HG03521 (cell line): ENCODE results near the gene NWD2.

ENCODE experiments used
- ATAC-seq: cut with Tn5 transposase; IDR thresholded peaks from one replicate; pipeline ENCODE4 v1.9.1; 2021; ENCODE audit warnings: mild to moderate bottlenecking, moderate library complexity; ENCODE audit not compliant: unreplicated experiment

The NWD2 gene

GRCh38 chr4:37437163-37437562, 192.6 kb downstream of the NWD2 start:
- no peak for ATAC-seq

- no peak for ATAC-seq
These were observed 194.2 kb downstream of the NWD2 start for GRCh38 chr4:37438564-37439279.

GRCh38 chr4:37439809-37440474, 195.4 kb downstream of the NWD2 start:
- ATAC-seq, result no peak

- no peak for ATAC-seq
These were observed 196.0 kb downstream of the NWD2 start for GRCh38 chr4:37440501-37440900.

GRCh38 chr4:37441231-37442061, 196.9 kb downstream of the NWD2 start:
- no peak for ATAC-seq

GRCh38 chr4:37442062-37442323, 197.4 kb downstream of the NWD2 start:
- ATAC-seq, result no peak

- ATAC-seq, result no peak
These were observed 198.6 kb downstream of the NWD2 start for GRCh38 chr4:37443137-37443536.

- ATAC-seq, result no peak
These were observed 200.5 kb downstream of the NWD2 start for GRCh38 chr4:37445023-37445422.

GRCh38 chr4:37446016-37446415, 201.5 kb downstream of the NWD2 start:
- ATAC-seq, result no peak

- no peak for ATAC-seq
These were observed 203.3 kb downstream of the NWD2 start for GRCh38 chr4:37447886-37448285.

GRCh38 chr4:37450309-37450708, 205.8 kb downstream of the NWD2 start:
- ATAC-seq, result no peak

- ATAC-seq, result no peak
These were observed 206.4 kb downstream of the NWD2 start for GRCh38 chr4:37450911-37451310.

GRCh38 chr4:37451656-37452055, 207.1 kb downstream of the NWD2 start:
- no peak for ATAC-seq

GRCh38 chr4:37452952-37453280, 208.4 kb downstream of the NWD2 start:
- peak; percentile 41 for ATAC-seq

- peak; percentile 76 for ATAC-seq
These were observed 208.9 kb downstream of the NWD2 start for GRCh38 chr4:37453281-37453998.

GRCh38 chr4:37453999-37454800, 209.7 kb downstream of the NWD2 start:
- no peak for ATAC-seq

- no peak for ATAC-seq
These were observed 211.0 kb downstream of the NWD2 start for GRCh38 chr4:37455301-37456131.

GRCh38 chr4:37461801-37462200, 217.3 kb downstream of the NWD2 start:
- ATAC-seq, result no peak

GRCh38 chr4:37463033-37463856, 218.7 kb downstream of the NWD2 start:
- no peak for ATAC-seq
